CD4-positive, alpha-beta memory T cell (primary cell): ENCODE measurements around the gene PTGFRN. TPM values are rescaled to one million over a fixed set of nuclear protein-coding genes. Genes with fewer than 3 reads are reported as not detected.
"Not testable (repeated sequence)": the region's sequence is repeated elsewhere in the genome, so short reads cannot be mapped to it uniquely, and the experiment has no call there.

Experiments
- CTCF ChIA-PET: fragments of 350-600 bp; sonication (Branson Sonifier 250); formaldehyde crosslinking; loops from one replicate; lab custom pipeline; 2021; ENCODE audit warnings: inconsistent platforms; ENCODE audit not compliant: partially characterized antibody; lab: Charles Lee
- POLR2A ChIA-PET: fragments of 350-600 bp; sonication (Branson Sonifier 250); formaldehyde crosslinking; loops from one replicate; lab custom pipeline; 2021; ENCODE audit not compliant: partially characterized antibody; lab: Charles Lee
- DNase-seq, 5 donors: peaks; one replicate each; pipeline versions ENCODE4 v3.0.0 to v3.0.0-alpha.2; 2020 to 2022; ENCODE audit warnings: mixed read lengths in 1 of 5
- H3K27ac ChIP-seq: one replicate; pipeline ENCODE4 v1.7.0; 2013; ENCODE audit warnings: low read depth, low read length
- H3K27me3 ChIP-seq: 2 replicates; pipeline ENCODE4 v1.7.0; 2013; ENCODE audit warnings: mild to moderate bottlenecking, low read length, moderate library complexity; ENCODE audit not compliant: insufficient read depth
- H3K36me3 ChIP-seq: 2 replicates; pipeline ENCODE4 v1.7.0; 2013; ENCODE audit warnings: mild to moderate bottlenecking, low read length, moderate library complexity; ENCODE audit not compliant: insufficient read depth
- H3K4me1 ChIP-seq: 2 replicates; pipeline ENCODE4 v1.7.0; 2013; ENCODE audit warnings: mild to moderate bottlenecking, low read length, moderate library complexity; ENCODE audit not compliant: insufficient read depth
- H3K4me3 ChIP-seq, 2 donors: one replicate each; pipeline ENCODE4 v1.7.0; 2013; ENCODE audit warnings: low read length in 2 of 2, mild to moderate bottlenecking in 1 of 2
- H3K9me3 ChIP-seq, 2 donors: one replicate each; pipeline ENCODE4 v1.7.0; 2013; ENCODE audit warnings: low read length in 2 of 2, control low read depth in 1 of 2; ENCODE audit not compliant: control insufficient read depth in 1 of 2
- H3K27ac Mint-ChIP-seq, 7 donors: one replicate each; pipeline ENCODE4 v1.8.0; 2020 to 2021; ENCODE audit warnings: mixed read lengths in 7 of 7, mild to moderate bottlenecking in 6 of 7, inconsistent platforms in 3 of 7, moderate library complexity in 3 of 7
- H3K27me3 Mint-ChIP-seq, 2 donors: one replicate each; pipeline ENCODE4 v1.8.0; 2020 to 2021; ENCODE audit warnings: mixed read lengths in 2 of 2
- H3K36me3 Mint-ChIP-seq, 2 donors: one replicate each; pipeline ENCODE4 v1.8.0; 2020 to 2021; ENCODE audit warnings: mixed read lengths in 2 of 2, inconsistent platforms in 1 of 2, mild to moderate bottlenecking in 1 of 2
- H3K4me1 Mint-ChIP-seq, 4 donors: one replicate each; pipeline ENCODE4 v1.8.0; 2020 to 2021; ENCODE audit warnings: mixed read lengths in 4 of 4, mild to moderate bottlenecking in 1 of 4
- H3K4me3 Mint-ChIP-seq, 8 donors: one replicate each; pipeline ENCODE4 v1.8.0; 2020 to 2021; ENCODE audit warnings: mixed read lengths in 8 of 8, mild to moderate bottlenecking in 7 of 8, moderate library complexity in 6 of 8, inconsistent platforms in 3 of 8
- H3K9me3 Mint-ChIP-seq, 8 donors: one replicate each; pipeline ENCODE4 v1.8.0; 2020 to 2021; ENCODE audit warnings: mixed read lengths in 8 of 8, mild to moderate bottlenecking in 5 of 8, inconsistent platforms in 3 of 8, moderate library complexity in 1 of 8
- intact Hi-C: fragments of 100-400 bp; cut with micrococcal nuclease; formaldehyde crosslinking; loops from one replicate; pipeline ENCODE4 v1.15.1; 2023
- polyA plus RNA-seq, 2 donors: library from polyadenylated mRNA; unstranded; fragments of 300-500 nt; fragmentation: Illumina TruSeq; gene quantifications; one replicate each; pipeline ENCODE4 v1.2.3, GENCODE V29; 2021
- total RNA-seq, 2 experiments: library from RNA; stranded (reverse); gene quantifications; one replicate each; pipeline ENCODE4 v1.2.3, GENCODE V29; 2021

The PTGFRN gene
- total and polyA plus RNA-seq, 4 experiments from 2014 or later, result 0.39 to 0.55 (median 0.44) TPM; not detected in 1

GRCh38 chr1:116870300-116870699 lies 39.4 kb upstream of the PTGFRN start:
- ChIA-PET POLR2A (no interaction called here), CTCF (interaction anchor here (0.6 kb wide), 1 partner anchor 61 kb away, joined by 3 read pairs; no protein-coding TSS in a partner anchor)
- Mint-ChIP-seq H3K27ac (no peak overlapping the region), H3K36me3 (no peaks in the 10 kb centered on the region), H3K4me3 (no peak overlapping the region), H3K9me3 (no peaks in the 10 kb centered on the region), H3K27me3 (peaks cover 0 to 5% of the 10 kb centered on the region in 2 donors), H3K4me1 (peaks cover 10 to 15% (median 13%) of the 10 kb centered on the region in 4 donors)
- intact Hi-C loops, result no loop called here
- Histone ChIP-seq H3K4me1 (peaks cover 8% of the 10 kb centered on the region), H3K9me3 (peaks cover 0 to 6% of the 10 kb centered on the region in 2 donors), H3K27me3 (no peaks in the 10 kb centered on the region), H3K27ac (no peak overlapping the region), H3K36me3 (no peaks in the 10 kb centered on the region), H3K4me3 (no peak overlapping the region)
- DNase-seq, result no peak

- Histone ChIP-seq H3K4me3 (no peak overlapping the region), H3K4me1 (peaks cover 21% of the 10 kb centered on the region), H3K27me3 (no peaks in the 10 kb centered on the region), H3K27ac (no peak overlapping the region), H3K9me3 (peaks cover 0 to 2% of the 10 kb centered on the region in 2 donors), H3K36me3 (no peaks in the 10 kb centered on the region)
- POLR2A ChIA-PET, result no interaction called here
- Mint-ChIP-seq H3K9me3 (no peaks in the 10 kb centered on the region), H3K4me3 (no peak overlapping the region), H3K36me3 (no peaks in the 10 kb centered on the region), H3K27me3 (peaks cover 0 to 5% of the 10 kb centered on the region in 2 donors), H3K4me1 (peaks cover 14 to 23% (median 20%) of the 10 kb centered on the region in 4 donors), H3K27ac (no peak overlapping the region)
- intact Hi-C loops, result no loop called here
- CTCF ChIA-PET, result no interaction called here
- DNase-seq, result no peak
Observed at GRCh38 chr1:116871779-116872146, 38.0 kb upstream of the PTGFRN start.

GRCh38 chr1:116873680-116874271 lies 35.9 kb upstream of the PTGFRN start:
- Mint-ChIP-seq H3K4me3 (no peak overlapping the region), H3K27ac (no peak overlapping the region), H3K9me3 (no peaks in the 10 kb centered on the region), H3K4me1 (peaks cover 17 to 23% (median 20%) of the 10 kb centered on the region in 4 donors), H3K27me3 (peaks cover 0 to 5% of the 10 kb centered on the region in 2 donors), H3K36me3 (no peaks in the 10 kb centered on the region)
- Histone ChIP-seq H3K27me3 (no peaks in the 10 kb centered on the region), H3K4me1 (peaks cover 41% of the 10 kb centered on the region), H3K4me3 (no peak overlapping the region), H3K9me3 (no peaks in the 10 kb centered on the region), H3K27ac (no peak overlapping the region), H3K36me3 (no peaks in the 10 kb centered on the region)
- intact Hi-C loops, result no loop called here
- ChIA-PET POLR2A (no interaction called here), CTCF (interaction anchor here (1.0 to 2.0 kb wide), 4 partner anchors 18 to 180 kb away, joined by 3 to 8 read pairs (median 4); no protein-coding TSS in a partner anchor)
- no peak for DNase-seq

GRCh38 chr1:116874733-116875249 lies 34.9 kb upstream of the PTGFRN start:
- peaks cover 17 to 23% (median 20%) of the 10 kb centered on the region in 4 donors for H3K4me1 Mint-ChIP-seq
- H3K27me3 Mint-ChIP-seq, result peaks cover 0 to 5% of the 10 kb centered on the region in 2 donors
- Histone ChIP-seq H3K9me3 (no peaks in the 10 kb centered on the region), H3K27me3 (no peaks in the 10 kb centered on the region), H3K4me1 (peaks cover 51% of the 10 kb centered on the region), H3K36me3 (no peaks in the 10 kb centered on the region), H3K4me3 (no peak overlapping the region), H3K27ac (no peak overlapping the region)
- no peak overlapping the region for H3K4me3 Mint-ChIP-seq
- intact Hi-C loops, result loop anchor here (5.0 kb wide), 1 partner anchor 58 kb away; no protein-coding TSS in a partner anchor
- H3K9me3 Mint-ChIP-seq, result no peaks in the 10 kb centered on the region
- CTCF ChIA-PET, result interaction anchor here (0.8 to 2.0 kb wide), 4 partner anchors 19 to 185 kb away, joined by 3 to 8 read pairs (median 5); no protein-coding TSS in a partner anchor
- DNase-seq, result no peak
- POLR2A ChIA-PET, result interaction anchor here (1.1 to 2.1 kb wide), 2 partner anchors 29 to 137 kb away, joined by 3 to 6 read pairs; no protein-coding TSS in a partner anchor
- H3K36me3 Mint-ChIP-seq, result no peaks in the 10 kb centered on the region
- peak overlapping the region in 2 of 7 donors; percentile 6 to 46 for H3K27ac Mint-ChIP-seq

GRCh38 chr1:116875391-116875790 lies 34.3 kb upstream of the PTGFRN start:
- H3K27me3 ChIP-seq, result no peaks in the 10 kb centered on the region
- intact Hi-C loops, result loop anchor here (5.0 kb wide), 1 partner anchor 57 kb away; no protein-coding TSS in a partner anchor
- POLR2A ChIA-PET, result interaction anchor here (1.1 to 2.1 kb wide), 2 partner anchors 29 to 138 kb away, joined by 3 to 6 read pairs; no protein-coding TSS in a partner anchor
- Mint-ChIP-seq H3K4me1 (peaks cover 17 to 23% (median 20%) of the 10 kb centered on the region in 4 donors), H3K9me3 (no peaks in the 10 kb centered on the region), H3K27me3 (peaks cover 0 to 5% of the 10 kb centered on the region in 2 donors), H3K27ac (peak overlapping the region in 3 of 7 donors; percentile 10 to 46 (median 43)), H3K36me3 (no peaks in the 10 kb centered on the region), H3K4me3 (no peak overlapping the region)
- H3K9me3 ChIP-seq, result no peaks in the 10 kb centered on the region
- H3K36me3 ChIP-seq, result no peaks in the 10 kb centered on the region
- DNase-seq, result no peak
- no peak overlapping the region for H3K4me3 ChIP-seq
- CTCF ChIA-PET, result interaction anchor here (0.8 to 2.0 kb wide), 2 partner anchors 19 to 184 kb away, joined by 4 to 8 read pairs; no protein-coding TSS in a partner anchor
- peaks cover 51% of the 10 kb centered on the region for H3K4me1 ChIP-seq
- H3K27ac ChIP-seq, result no peak overlapping the region

GRCh38 chr1:116875946-116876345 lies 33.8 kb upstream of the PTGFRN start:
- not testable (repeated sequence) for H3K4me3 Mint-ChIP-seq, H3K36me3 Mint-ChIP-seq, H3K27me3 Mint-ChIP-seq, H3K4me3 ChIP-seq, H3K27me3 ChIP-seq, H3K9me3 ChIP-seq, H3K36me3 ChIP-seq, DNase-seq, H3K27ac ChIP-seq, H3K9me3 Mint-ChIP-seq
- ChIA-PET POLR2A (interaction anchor here (2.1 kb wide), 1 partner anchor 138 kb away, joined by 6 read pairs; no protein-coding TSS in a partner anchor), CTCF (interaction anchor here (1.4 to 2.4 kb wide), 3 partner anchors 20 to 138 kb away, joined by 7 to 23 read pairs (median 8); no protein-coding TSS in a partner anchor)
- H3K27ac Mint-ChIP-seq, result peak overlapping the region in 1 of 7 donors; percentile 43
- H3K4me1 ChIP-seq, result peaks cover 51% of the 10 kb centered on the region
- peaks cover 14 to 23% (median 20%) of the 10 kb centered on the region in 4 donors for H3K4me1 Mint-ChIP-seq
- intact Hi-C loops, result loop anchor here (5.0 kb wide), 1 partner anchor 56 kb away; no protein-coding TSS in a partner anchor
